Measurements from ENCODE around the gene KCNJ3. TPM values are rescaled to one million over a fixed set of nuclear protein-coding genes. Genes with fewer than 3 reads are reported as not detected.

The KCNJ3 gene
- total and polyA plus RNA-seq, 9 of the 15 experiments (the other 6 are each of a cell fraction or from before 2014, with no cell fraction given) = not detected

GRCh38 chr2:154694881-154695280, 3.6 kb upstream of the KCNJ3 start:
- H3K4me3 ChIP-seq = no peak overlapping the region
- no peaks in the 10 kb centered on the region for H3K27me3 ChIP-seq (ENCODE audit: control insufficient read depth in 2 of 2, insufficient read depth in 2 of 2, low read length in 2 of 2)
- 0% methylated on average over 3 of the region's 3 CpGs for WGBS (ENCODE audit: insufficient coverage, low coverage, missing lambda C conversion rate)
- CTCF ChIA-PET (ENCODE audit: low intra/inter-chr PET ratio) = no interaction called here
- no peak overlapping the region for H3K4me2 ChIP-seq (ENCODE audit: insufficient read depth, low read length)
- H3K9me1 ChIP-seq (ENCODE audit: control insufficient read depth, insufficient read depth, low read length) = no peaks in the 10 kb centered on the region
- H3K27ac ChIP-seq (ENCODE audit: extremely low read depth, low read depth, low read length) = no peak overlapping the region
- intact Hi-C loops (cut with micrococcal nuclease) = no loop called here
- no peak for DNase-seq (ENCODE audit: extremely low read depth in 1 of 4, low spot score in 3 of 4)
- no peaks in the 10 kb centered on the region for H3K36me3 ChIP-seq (ENCODE audit: control insufficient read depth, insufficient read depth, low read length)
- TF ChIP-seq RHOXF2B (CRISPR knock-in tag; conservative IDR thresholded peaks at IDR 0.05) = no peak
- no peak for TF ChIP-seq ZC3H4 (CRISPR knock-in tag; IDR thresholded peaks at IDR 0.05; ENCODE audit: borderline replicate concordance)
- TF ChIP-seq ZNF668 (CRISPR knock-in tag; IDR thresholded peaks at IDR 0.05) = no peak
- no peak for TF ChIP-seq POLR3A (IDR thresholded peaks at IDR 0.05; ENCODE audit: borderline replicate concordance, extremely low read depth, insufficient read depth, insufficient read length)
- no peak for TF ChIP-seq MEF2D (tag; conservative IDR thresholded peaks at IDR 0.05; ENCODE audit: low read depth)
- no peak for TF ChIP-seq ZNF696 (CRISPR knock-in tag; conservative IDR thresholded peaks at IDR 0.05)
- TF ChIP-seq HDGF (IDR thresholded peaks at IDR 0.05) = no peak
- TF ChIP-seq CREBBP (IDR thresholded peaks at IDR 0.05; ENCODE audit: low read depth, low read length) = no peak
- TF ChIP-seq TARDBP (IDR thresholded peaks at IDR 0.05) = no peak
- no peak for TF ChIP-seq POLR2AphosphoS2 (IDR thresholded peaks at IDR 0.05; ENCODE audit: low read length)
- TF ChIP-seq ZNF165 (CRISPR knock-in tag; IDR thresholded peaks at IDR 0.05; ENCODE audit: borderline replicate concordance) = no peak
- no peak for TF ChIP-seq XRCC3 (IDR thresholded peaks at IDR 0.05)
- no peak for TF ChIP-seq ZNF133 (CRISPR knock-in tag; IDR thresholded peaks at IDR 0.05)
- TF ChIP-seq BRD4 (IDR thresholded peaks at IDR 0.05) = no peak
- H2AFZ ChIP-seq (ENCODE audit: low read depth, low read length) = no peak overlapping the region
- in situ Hi-C loops (cut with MboI) = no loop called here
- H3K79me2 ChIP-seq (ENCODE audit: control insufficient read depth, insufficient read depth, low read length) = no peaks in the 10 kb centered on the region
- no peak for FAIRE-seq
- ATAC-seq = no peak
- no peaks in the 10 kb centered on the region for H3K9me3 ChIP-seq (replicated peaks; ENCODE audit: control insufficient read depth, insufficient read depth, low read depth, low read length)
- no peaks in the 10 kb centered on the region for H4K20me1 ChIP-seq (replicated peaks; ENCODE audit: control insufficient read depth, insufficient read depth, low read length)
- H3K4me1 ChIP-seq (replicated peaks in 1 of 2; ENCODE audit: control insufficient read depth in 2 of 2, insufficient read depth in 2 of 2, low read length in 2 of 2) = no peaks in the 10 kb centered on the region; a peak in 1 of 5 replicates
- POLR2A ChIA-PET = no interaction called here
- H3K9ac ChIP-seq (ENCODE audit: insufficient read depth in 1 of 2, low read depth in 2 of 2, low read length in 2 of 2) = no peak overlapping the region
- no TSS peak for BruUV-seq (replicated peaks)
